K562 treated with DMSO at 1 percent for 4 hours (cell line): ENCODE results near the gene CEP83. TPM values are rescaled to one million over a fixed set of nuclear protein-coding genes. Genes with fewer than 3 reads are reported as not detected.

ENCODE experiments used
- total RNA-seq: library from RNA; unstranded; fragments of 300-600 nt; gene quantifications from 2 replicates; pipeline ENCODE4 v1.2.3, GENCODE V29; 2022; ENCODE audit not compliant: insufficient read depth

CEP83 gene
- total RNA-seq, result 3.1 and 3.3 TPM in 2 replicates

GRCh38 chr12:94459728-94460615 lies at the start of gene CEP83:
CEP83 (minus strand) TSS chr12:94459867; CDS start chr12:94412490, 47,377 bp downstream.

Other genes with a start within 250 kb of the CEP83 start
- gene TMCC3, start 190.7 kb upstream of the CEP83 start, total RNA-seq, result not detected in 2 replicates